K562 (cell line): ENCODE measurements around the gene GALNT7. TPM values are rescaled to one million over a fixed set of nuclear protein-coding genes. Genes with fewer than 3 reads are reported as not detected.
A peak's percentile ranks its signal among the peaks of the same experiment; 100 is the strongest.

Source experiments
- DPF2 ChIP-seq: fragments of 450-650 bp; IDR thresholded peaks from 2 replicates; pipeline ENCODE4 v1.6.1; 2016
- MCM7 ChIP-seq, 2 experiments: fragments of 450-650 bp; IDR thresholded peaks; 2 replicates each; pipeline ENCODE4 v1.6.1; 2016 to 2018
- MEF2A ChIP-seq: IDR thresholded peaks from 2 replicates; pipeline ENCODE4 v1.6.1; 2011; ENCODE audit warnings: low read depth, mild to moderate bottlenecking, low read length, moderate library complexity; ENCODE audit not compliant: control insufficient read depth
- NONO ChIP-seq, 2 experiments: fragments of 200-400 bp in 1 of 2; fragments of 450-650 bp in 1 of 2; formaldehyde crosslinking in 1 of 2; IDR thresholded peaks; 2 replicates each; pipeline ENCODE4 v1.6.1; 2017; ENCODE audit warnings: low read depth in 2 of 2, mild to moderate bottlenecking in 2 of 2, moderate library complexity in 2 of 2, low read length in 1 of 2
- POLR2AphosphoS5 ChIP-seq: IDR thresholded peaks from 2 replicates; pipeline ENCODE4 v1.6.1; 2011; ENCODE audit warnings: mild to moderate bottlenecking, low read depth, low read length, moderate library complexity; ENCODE audit not compliant: control insufficient read depth, insufficient read depth
- RBM22 ChIP-seq: fragments of 200-400 bp; formaldehyde crosslinking; IDR thresholded peaks from 2 replicates; pipeline ENCODE4 v1.6.1; 2018; ENCODE audit warnings: low read length, low read depth; ENCODE audit not compliant: poor library complexity, severe bottlenecking
- RBM25 ChIP-seq: fragments of 200-400 bp; formaldehyde crosslinking; IDR thresholded peaks from 2 replicates; pipeline ENCODE4 v1.6.1; 2018; ENCODE audit warnings: low read length, low read depth, moderate library complexity; ENCODE audit not compliant: severe bottlenecking
- SIN3B ChIP-seq: fragments of 450-650 bp; IDR thresholded peaks from 2 replicates; pipeline ENCODE4 v1.6.1; 2017; ENCODE audit warnings: low read depth, mild to moderate bottlenecking, moderate library complexity
- SMAD1 ChIP-seq: fragments of 150-350 bp; IDR thresholded peaks from 2 replicates; pipeline ENCODE4 v1.6.1; 2014; ENCODE audit warnings: low read length, low read depth; ENCODE audit not compliant: partially characterized antibody
- SREBF1 ChIP-seq: fragments of 150-350 bp; IDR thresholded peaks from 2 replicates; pipeline ENCODE4 v1.6.1; 2014; ENCODE audit warnings: antibody characterized with exemption, low read depth, low read length, borderline replicate concordance
- TCF7 ChIP-seq: sonication (generic); IDR thresholded peaks from 2 replicates; pipeline ENCODE4 v1.6.1; 2016; ENCODE audit warnings: antibody characterized with exemption, borderline replicate concordance
- U2AF2 ChIP-seq: fragments of 200-400 bp; formaldehyde crosslinking; optimal IDR thresholded peaks from 2 replicates; pipeline ENCODE3; 2017; ENCODE audit warnings: low read depth, mild to moderate bottlenecking, low read length
- ZBTB7A ChIP-seq: IDR thresholded peaks from 2 replicates; pipeline ENCODE4 v1.6.1; 2011; ENCODE audit warnings: low read depth, mild to moderate bottlenecking, low read length, moderate library complexity, borderline replicate concordance; ENCODE audit not compliant: control insufficient read depth
- ZFP1 ChIP-seq: fragments of 450-650 bp; formaldehyde crosslinking; IDR thresholded peaks from 2 replicates; pipeline ENCODE4 v1.4.0; 2020; ENCODE audit warnings: mild to moderate bottlenecking, mixed read lengths
- polyA plus RNA-seq, 8 experiments: library from polyadenylated mRNA; depleted of rRNA in 4 of 8; stranded (reverse) in 5 of 8; unstranded in 3 of 8; fragments of >200 nt; fragmentation: Nextera tagmentation in 2 of 8; fragmentation: Illumina TruSeq in 1 of 8; extraction: Ambion mirVana in 2 of 8; extraction: Trizol in 1 of 8; gene quantifications; 2 replicates each; pipeline versions ENCODE4 v1.2.1 to v1.2.3, GENCODE V29; 2011 to 2014; ENCODE audit warnings: inconsistent platforms in 1 of 8, missing spikeins in 1 of 8
- total RNA-seq, 7 experiments: library from RNA; depleted of rRNA in 6 of 7; stranded (reverse); fragments of >200 nt in 6 of 7; fragmentation: Illumina TruSeq in 2 of 7; extraction: Trizol in 2 of 7; gene quantifications; 2 replicates each; pipeline versions ENCODE4 v1.2.1 to v1.2.3, GENCODE V29; 2011 to 2021; ENCODE audit warnings: low replicate concordance in 1 of 7
- TF ChIP-seq, protein P1 (sequence below): sonication (generic); IDR thresholded peaks from 2 replicates; pipeline ENCODE4 v1.6.1; 2016
- TF ChIP-seq, protein P2 (sequence below): fragments of 450-650 bp; IDR thresholded peaks from 2 replicates; pipeline ENCODE4 v1.6.1; 2018; ENCODE audit not compliant: partially characterized antibody
- TF ChIP-seq, protein P3 (sequence below): fragments of 450-650 bp; conservative IDR thresholded peaks from 2 replicates; pipeline ENCODE4 v1.6.1; 2016; ENCODE audit warnings: missing genetic modification characterization, low read depth, mild to moderate bottlenecking, missing compliant biosample characterization, moderate library complexity
- TF ChIP-seq, protein P4 (sequence below): fragments of 450-650 bp; IDR thresholded peaks from 2 replicates; pipeline ENCODE4 v1.6.1; 2018; ENCODE audit warnings: mild to moderate bottlenecking, low read depth; ENCODE audit not compliant: partially characterized antibody

The GALNT7 gene
- total and polyA plus RNA-seq, 9 of the 15 experiments (the other 6 are each of a cell fraction or from before 2014, with no cell fraction given) = 16.7 to 38.7 (median 31.1) TPM

DNA sequence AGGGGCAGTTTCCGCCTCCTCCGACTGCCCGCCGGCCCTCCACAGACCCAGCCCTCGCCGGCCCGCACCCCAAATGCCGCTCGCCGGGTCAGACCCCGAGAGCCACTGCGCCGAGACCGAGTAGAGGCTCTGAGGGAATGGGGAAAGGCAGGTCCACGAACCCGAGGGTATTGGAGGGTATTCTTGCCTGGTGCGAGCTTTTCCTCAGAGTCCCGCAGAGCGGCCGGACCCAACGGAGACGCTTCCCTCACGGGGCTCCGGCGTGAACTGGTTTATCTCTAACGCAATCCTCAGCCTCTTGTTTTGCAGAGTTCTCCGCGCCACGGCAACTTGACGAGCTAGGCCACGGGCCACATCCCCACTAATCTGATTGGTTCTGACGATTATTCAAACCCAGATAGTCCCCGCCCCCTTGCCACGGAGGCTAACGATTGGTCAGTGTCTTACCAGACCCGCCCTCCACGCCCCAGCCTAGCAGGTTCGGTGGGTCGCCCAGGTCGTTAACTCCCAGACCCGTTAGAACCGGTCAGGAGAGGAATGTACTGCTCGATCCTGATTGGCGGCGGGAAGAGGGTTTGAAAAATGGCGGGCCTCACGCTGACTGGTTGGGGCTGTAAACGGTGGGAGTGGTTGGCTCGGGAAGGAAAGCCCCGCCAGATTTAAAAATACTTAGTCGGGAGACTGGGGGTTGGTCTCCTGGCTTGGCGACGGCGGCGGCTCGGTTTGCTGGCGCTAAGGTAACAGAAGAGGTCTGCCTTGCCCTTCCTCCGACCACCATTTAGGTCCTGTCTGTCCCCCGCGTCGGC is 165.7 kb downstream of the GALNT7 start, which contains the start of gene HMGB2 (continued):
- TF ChIP-seq NONO (IDR thresholded peaks at IDR 0.05; ENCODE audit: low read depth in 2 of 2, low read length in 1 of 2) (peak; percentile 40 to 66; a peak in 1 of 4 replicates), MEF2A (no peak), ZFP1 (no peak), DPF2 (no peak), RBM25 (peak; percentile 78), SIN3B (peak; percentile 42; the same call in 1 of the 2 replicates), MCM7 (IDR thresholded peaks at IDR 0.05) (no peak), SMAD1 (peak; percentile 95), U2AF2 (no peak), TCF7 (no peak), POLR2AphosphoS5 (peak; percentile 96), RBM22 (peak; percentile 98), ZBTB7A (peak; percentile 6; the same call in 1 of the 2 replicates), SREBF1 (0 out of 2 replicates have a peak, but pooled peaks have one; percentile 21)
- TF ChIP-seq, protein P1, sequence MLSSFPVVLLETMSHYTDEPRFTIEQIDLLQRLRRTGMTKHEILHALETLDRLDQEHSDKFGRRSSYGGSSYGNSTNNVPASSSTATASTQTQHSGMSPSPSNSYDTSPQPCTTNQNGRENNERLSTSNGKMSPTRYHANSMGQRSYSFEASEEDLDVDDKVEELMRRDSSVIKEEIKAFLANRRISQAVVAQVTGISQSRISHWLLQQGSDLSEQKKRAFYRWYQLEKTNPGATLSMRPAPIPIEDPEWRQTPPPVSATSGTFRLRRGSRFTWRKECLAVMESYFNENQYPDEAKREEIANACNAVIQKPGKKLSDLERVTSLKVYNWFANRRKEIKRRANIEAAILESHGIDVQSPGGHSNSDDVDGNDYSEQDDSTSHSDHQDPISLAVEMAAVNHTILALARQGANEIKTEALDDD = peak; percentile 84
- TF ChIP-seq, protein P2, sequence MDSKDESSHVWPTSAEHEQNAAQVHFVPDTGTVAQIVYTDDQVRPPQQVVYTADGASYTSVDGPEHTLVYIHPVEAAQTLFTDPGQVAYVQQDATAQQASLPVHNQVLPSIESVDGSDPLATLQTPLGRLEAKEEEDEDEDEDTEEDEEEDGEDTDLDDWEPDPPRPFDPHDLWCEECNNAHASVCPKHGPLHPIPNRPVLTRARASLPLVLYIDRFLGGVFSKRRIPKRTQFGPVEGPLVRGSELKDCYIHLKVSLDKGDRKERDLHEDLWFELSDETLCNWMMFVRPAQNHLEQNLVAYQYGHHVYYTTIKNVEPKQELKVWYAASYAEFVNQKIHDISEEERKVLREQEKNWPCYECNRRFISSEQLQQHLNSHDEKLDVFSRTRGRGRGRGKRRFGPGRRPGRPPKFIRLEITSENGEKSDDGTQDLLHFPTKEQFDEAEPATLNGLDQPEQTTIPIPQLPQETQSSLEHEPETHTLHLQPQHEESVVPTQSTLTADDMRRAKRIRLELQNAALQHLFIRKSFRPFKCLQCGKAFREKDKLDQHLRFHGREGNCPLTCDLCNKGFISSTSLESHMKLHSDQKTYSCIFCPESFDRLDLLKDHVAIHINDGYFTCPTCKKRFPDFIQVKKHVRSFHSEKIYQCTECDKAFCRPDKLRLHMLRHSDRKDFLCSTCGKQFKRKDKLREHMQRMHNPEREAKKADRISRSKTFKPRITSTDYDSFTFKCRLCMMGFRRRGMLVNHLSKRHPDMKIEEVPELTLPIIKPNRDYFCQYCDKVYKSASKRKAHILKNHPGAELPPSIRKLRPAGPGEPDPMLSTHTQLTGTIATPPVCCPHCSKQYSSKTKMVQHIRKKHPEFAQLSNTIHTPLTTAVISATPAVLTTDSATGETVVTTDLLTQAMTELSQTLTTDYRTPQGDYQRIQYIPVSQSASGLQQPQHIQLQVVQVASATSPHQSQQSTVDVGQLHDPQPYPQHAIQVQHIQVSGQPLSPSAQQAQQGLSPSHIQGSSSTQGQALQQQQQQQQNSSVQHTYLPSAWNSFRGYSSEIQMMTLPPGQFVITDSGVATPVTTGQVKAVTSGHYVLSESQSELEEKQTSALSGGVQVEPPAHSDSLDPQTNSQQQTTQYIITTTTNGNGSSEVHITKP = no peak
- TF ChIP-seq, protein P3, sequence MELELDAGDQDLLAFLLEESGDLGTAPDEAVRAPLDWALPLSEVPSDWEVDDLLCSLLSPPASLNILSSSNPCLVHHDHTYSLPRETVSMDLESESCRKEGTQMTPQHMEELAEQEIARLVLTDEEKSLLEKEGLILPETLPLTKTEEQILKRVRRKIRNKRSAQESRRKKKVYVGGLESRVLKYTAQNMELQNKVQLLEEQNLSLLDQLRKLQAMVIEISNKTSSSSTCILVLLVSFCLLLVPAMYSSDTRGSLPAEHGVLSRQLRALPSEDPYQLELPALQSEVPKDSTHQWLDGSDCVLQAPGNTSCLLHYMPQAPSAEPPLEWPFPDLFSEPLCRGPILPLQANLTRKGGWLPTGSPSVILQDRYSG (tag) = no peak
- TF ChIP-seq, protein P4, sequence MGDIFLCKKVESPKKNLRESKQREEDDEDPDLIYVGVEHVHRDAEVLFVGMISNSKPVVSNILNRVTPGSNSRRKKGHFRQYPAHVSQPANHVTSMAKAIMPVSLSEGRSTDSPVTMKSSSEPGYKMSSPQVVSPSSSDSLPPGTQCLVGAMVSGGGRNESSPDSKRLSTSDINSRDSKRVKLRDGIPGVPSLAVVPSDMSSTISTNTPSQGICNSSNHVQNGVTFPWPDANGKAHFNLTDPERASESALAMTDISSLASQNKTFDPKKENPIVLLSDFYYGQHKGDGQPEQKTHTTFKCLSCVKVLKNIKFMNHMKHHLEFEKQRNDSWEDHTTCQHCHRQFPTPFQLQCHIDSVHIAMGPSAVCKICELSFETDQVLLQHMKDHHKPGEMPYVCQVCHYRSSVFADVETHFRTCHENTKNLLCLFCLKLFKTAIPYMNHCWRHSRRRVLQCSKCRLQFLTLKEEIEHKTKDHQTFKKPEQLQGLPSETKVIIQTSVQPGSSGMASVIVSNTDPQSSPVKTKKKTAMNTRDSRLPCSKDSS = no peak
